ENCODE results near the gene DNAH1. TPM values are rescaled to one million over a fixed set of nuclear protein-coding genes. Genes with fewer than 3 reads are reported as not detected.

Gene DNAH1
- total and polyA plus RNA-seq, 10 donors = 4.9 to 35.8 (median 24.6) TPM

DNA sequence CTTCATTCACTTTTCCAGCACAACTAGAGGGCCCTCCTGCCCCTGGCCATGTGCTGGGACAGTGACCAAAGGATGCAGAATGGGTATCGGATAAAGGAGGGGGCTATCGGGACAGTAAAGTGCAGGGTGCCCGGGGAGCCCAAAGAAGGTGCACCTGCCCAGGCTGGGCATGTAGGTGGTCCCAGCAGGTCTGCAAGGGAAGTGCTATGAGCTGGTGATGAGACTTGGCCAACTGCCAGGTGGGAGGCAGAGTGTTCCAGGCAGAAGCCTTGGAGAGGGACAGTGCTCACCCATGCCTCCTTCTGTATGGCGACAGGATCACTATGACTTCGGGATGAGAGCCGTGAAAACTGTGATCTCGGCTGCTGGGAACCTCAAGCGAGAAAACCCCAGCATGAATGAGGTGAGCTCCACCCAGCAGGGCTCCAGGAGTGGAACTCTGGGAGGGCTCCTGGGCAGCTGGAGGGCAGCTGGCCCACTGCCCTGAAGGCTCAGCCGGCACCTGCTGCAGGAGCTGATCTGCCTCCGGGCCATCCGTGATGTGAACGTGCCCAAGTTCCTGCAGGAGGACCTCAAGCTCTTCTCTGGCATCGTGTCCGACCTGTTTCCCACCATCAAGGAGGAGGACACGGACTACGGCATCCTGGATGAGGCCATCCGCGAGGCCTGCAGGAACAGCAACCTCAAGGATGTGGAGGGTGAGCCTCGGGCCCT lies 48.4 kb downstream of the DNAH1 start:
- no peaks in the 10 kb centered on the region for H3K27me3 ChIP-seq (replicated peaks in 1 of 7)
- intact Hi-C loops (cut with DNase I; ENCODE audit: low total_unique reads) = no loop called here
- TF ChIP-seq, protein P1, sequence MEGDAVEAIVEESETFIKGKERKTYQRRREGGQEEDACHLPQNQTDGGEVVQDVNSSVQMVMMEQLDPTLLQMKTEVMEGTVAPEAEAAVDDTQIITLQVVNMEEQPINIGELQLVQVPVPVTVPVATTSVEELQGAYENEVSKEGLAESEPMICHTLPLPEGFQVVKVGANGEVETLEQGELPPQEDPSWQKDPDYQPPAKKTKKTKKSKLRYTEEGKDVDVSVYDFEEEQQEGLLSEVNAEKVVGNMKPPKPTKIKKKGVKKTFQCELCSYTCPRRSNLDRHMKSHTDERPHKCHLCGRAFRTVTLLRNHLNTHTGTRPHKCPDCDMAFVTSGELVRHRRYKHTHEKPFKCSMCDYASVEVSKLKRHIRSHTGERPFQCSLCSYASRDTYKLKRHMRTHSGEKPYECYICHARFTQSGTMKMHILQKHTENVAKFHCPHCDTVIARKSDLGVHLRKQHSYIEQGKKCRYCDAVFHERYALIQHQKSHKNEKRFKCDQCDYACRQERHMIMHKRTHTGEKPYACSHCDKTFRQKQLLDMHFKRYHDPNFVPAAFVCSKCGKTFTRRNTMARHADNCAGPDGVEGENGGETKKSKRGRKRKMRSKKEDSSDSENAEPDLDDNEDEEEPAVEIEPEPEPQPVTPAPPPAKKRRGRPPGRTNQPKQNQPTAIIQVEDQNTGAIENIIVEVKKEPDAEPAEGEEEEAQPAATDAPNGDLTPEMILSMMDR (IDR thresholded peaks at IDR 0.05 in 8 of 11, conservative IDR thresholded peaks at IDR 0.05 in 3 of 11) = no peak
- TF ChIP-seq POLR2AphosphoS5 (IDR thresholded peaks at IDR 0.05) (no peak), POLR2A (IDR thresholded peaks at IDR 0.05) (no peak)
- no peak for DNase-seq
- H3K9me3 ChIP-seq = no peaks in the 10 kb centered on the region
- H3K4me1 ChIP-seq = no peaks in the 10 kb centered on the region
- H3K4me3 ChIP-seq = no peak overlapping the region
- H3K36me3 ChIP-seq = peaks cover 0 to 100% (median 76%) of the 10 kb centered on the region in 6 donors
- no peak overlapping the region for H3K27ac ChIP-seq
- 90 to 99% (median 95%) methylated on average over 15 to 19 of the region's 19 CpGs for WGBS, 5 donors

DNA sequence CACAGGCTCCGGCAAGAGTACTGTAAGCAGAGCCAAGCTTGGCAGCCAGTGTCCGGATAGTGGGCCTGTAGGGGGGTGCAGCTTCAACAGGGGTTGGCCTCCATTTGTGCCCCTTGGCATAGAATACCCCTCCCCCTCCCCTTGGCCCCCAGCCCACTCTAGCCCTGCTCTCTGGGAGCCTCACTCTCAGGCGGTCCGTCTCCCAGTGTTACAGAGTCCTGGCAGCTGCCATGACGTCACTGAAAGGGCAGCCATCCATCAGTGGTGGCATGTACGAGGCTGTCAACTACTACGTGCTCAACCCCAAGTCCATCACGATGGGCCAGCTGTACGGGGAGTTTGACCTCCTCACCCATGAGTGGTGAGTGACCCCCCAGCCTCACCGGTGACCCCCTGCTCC lies 50.4 kb downstream of the DNAH1 start:
- intact Hi-C loops (cut with DNase I; ENCODE audit: low total_unique reads) = no loop called here
- no peak for DNase-seq
- WGBS, 5 donors = 83 to 95% (median 93%) methylated on average over 10 of the region's 10 CpGs
- Histone ChIP-seq H3K27ac (no peak overlapping the region), H3K4me3 (no peak overlapping the region), H3K4me1 (no peaks in the 10 kb centered on the region), H3K9me3 (no peaks in the 10 kb centered on the region), H3K27me3 (replicated peaks in 1 of 7) (no peaks in the 10 kb centered on the region), H3K36me3 (peaks cover 0 to 100% (median 75%) of the 10 kb centered on the region in 6 donors)
- TF ChIP-seq POLR2AphosphoS5 (IDR thresholded peaks at IDR 0.05) = no peak
- no peak for TF ChIP-seq POLR2A (IDR thresholded peaks at IDR 0.05)
- TF ChIP-seq, protein P1 (IDR thresholded peaks at IDR 0.05 in 8 of 11, conservative IDR thresholded peaks at IDR 0.05 in 3 of 11) = no peak

DNA sequence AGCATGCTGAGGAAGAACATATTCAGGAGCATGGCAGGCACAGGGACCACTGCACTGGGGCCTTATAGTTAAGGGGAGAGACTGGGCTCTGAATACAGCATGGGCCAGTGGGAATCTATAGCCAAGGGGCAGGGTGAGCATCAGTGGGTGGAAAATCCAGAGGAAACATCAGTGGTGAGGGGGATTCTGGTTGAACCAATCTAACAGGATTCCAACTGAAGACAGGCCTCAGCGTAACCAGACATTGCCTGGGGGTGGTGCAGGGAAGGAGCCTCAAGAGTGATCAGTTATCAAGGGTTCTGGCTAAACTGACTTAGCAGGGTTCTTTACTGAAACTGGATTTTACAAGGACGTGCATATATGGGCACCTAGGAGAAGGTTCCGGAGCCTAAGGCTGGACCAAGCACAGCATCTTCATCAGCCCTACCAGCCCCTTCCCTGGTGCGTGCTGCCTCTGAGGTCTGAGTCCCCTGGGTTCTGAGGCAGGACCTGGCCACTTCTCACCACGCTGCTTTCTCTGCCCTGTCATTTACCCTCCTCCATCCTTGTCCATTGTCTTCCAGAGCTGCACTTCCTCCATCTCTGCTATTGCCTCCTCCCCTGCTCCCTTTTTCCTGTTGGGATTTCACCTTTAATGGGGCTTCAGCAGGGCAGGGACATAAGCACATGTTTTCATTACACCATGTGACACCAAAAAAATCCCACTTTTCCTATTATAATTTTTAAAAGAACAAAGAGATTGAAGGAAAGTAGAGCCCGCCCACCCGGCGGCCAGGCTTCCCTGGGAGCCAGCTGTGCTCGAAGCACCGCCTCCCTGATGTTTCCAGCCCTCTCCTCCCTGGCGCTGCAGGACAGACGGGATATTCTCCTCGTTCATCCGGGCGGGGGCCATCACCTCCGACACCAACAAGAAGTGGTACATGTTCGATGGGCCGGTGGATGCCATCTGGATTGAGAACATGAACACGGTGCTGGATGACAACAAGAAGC lies 52.1 kb downstream of the DNAH1 start:
- H3K27ac ChIP-seq = no peak overlapping the region
- 61 to 88% (median 79%) methylated on average over 19 of the region's 19 CpGs for WGBS, 5 donors

More for the DNA sequence above, 52.1 kb downstream of the DNAH1 start:
- peaks cover 0 to 94% (median 59%) of the 10 kb centered on the region in 6 donors for H3K36me3 ChIP-seq
- H3K4me3 ChIP-seq = no peak overlapping the region
- DNase-seq = no peak
- no peaks in the 10 kb centered on the region for H3K27me3 ChIP-seq (replicated peaks in 1 of 7)
- H3K4me1 ChIP-seq = peaks cover under 1 to 14% (median 7%) of the 10 kb centered on the region in 6 donors
- intact Hi-C loops (cut with DNase I; ENCODE audit: low total_unique reads) = no loop called here
- TF ChIP-seq POLR2AphosphoS5 (IDR thresholded peaks at IDR 0.05) (no peak), POLR2A (IDR thresholded peaks at IDR 0.05) (no peak)
- TF ChIP-seq, protein P1 (IDR thresholded peaks at IDR 0.05 in 8 of 11, conservative IDR thresholded peaks at IDR 0.05 in 3 of 11) = no peak
- H3K9me3 ChIP-seq = no peaks in the 10 kb centered on the region
